ENCODE data around the gene CEP70. TPM values are rescaled to one million over a fixed set of nuclear protein-coding genes. Genes with fewer than 3 reads are reported as not detected.
"Not testable (repeated sequence)": the region's sequence is repeated elsewhere in the genome, so short reads cannot be mapped to it uniquely, and the experiment has no call there.

CEP70 gene
- total RNA-seq, 1 experiment from 2014 or later, result 7.0 TPM

DNA sequence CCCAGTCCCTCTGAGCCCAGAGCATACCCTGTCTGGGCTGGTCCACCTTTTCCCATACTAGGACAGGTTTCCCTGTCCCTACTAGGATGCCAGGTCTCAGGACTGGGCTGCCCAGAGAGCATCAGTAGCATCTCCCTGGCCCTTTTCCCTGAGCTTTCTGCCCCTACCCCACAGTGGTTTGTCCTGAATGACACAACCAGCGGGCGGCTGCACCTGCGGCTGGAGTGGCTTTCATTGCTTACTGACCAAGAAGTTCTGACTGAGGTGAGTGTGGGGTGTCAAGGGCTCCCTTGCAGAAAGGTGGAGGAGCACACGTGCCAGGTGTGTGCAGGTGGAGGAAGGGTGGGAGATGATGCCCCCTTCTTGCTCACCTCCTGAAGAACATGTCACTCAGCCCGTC is 126.1 kb downstream of the CEP70 start:
- no peak for DNase-seq
- no peaks in the 10 kb centered on the region for H3K9me3 ChIP-seq
- no peaks in the 10 kb centered on the region for H3K36me3 ChIP-seq
- H3K27me3 ChIP-seq, result no peaks in the 10 kb centered on the region
- H3K4me3 ChIP-seq, result no peak overlapping the region

DNA sequence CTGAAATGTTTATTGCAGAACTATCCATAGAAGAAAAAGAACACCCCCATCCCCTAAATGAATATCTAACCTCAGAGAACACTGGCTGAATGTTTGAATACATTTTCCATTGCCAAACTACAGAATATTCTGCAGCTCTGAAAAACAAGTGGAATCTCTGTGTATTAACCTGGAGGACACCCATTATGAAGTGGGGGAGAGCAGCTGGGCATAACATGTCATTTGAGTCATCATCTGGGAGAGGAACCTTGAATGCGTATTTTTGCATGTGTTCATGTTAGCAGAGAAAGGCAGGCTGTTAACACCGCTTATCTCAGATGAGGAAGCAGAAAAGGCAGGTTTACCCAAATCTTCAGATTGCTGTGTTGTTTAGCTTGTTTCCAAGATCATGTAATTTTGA is 128.1 kb downstream of the CEP70 start:
- Histone ChIP-seq H3K27me3 (no peaks in the 10 kb centered on the region), H3K4me3 (no peak overlapping the region), H3K9me3 (no peaks in the 10 kb centered on the region), H3K36me3 (no peaks in the 10 kb centered on the region)
- DNase-seq, result no peak

DNA sequence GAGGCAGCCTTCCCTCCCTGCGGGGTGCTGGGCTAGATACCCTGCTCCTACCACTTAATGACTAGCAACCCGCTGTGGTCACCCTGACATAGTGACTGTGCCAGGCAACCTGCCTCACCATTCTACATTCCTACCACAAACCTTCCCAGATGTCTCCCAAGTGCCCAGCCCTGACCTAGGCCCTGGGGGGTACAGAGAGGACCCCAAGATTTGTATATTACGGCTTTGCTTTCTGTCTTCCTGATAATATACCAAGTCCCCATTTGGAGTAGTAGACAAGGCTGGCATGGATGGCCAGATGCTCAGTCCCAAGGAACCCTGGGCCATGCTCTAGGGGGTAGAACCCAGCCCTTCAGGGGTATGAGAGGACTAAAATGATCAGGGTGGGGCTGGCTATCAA is 128.6 kb downstream of the CEP70 start:
- Histone ChIP-seq H3K27me3 (no peaks in the 10 kb centered on the region), H3K4me3 (no peak overlapping the region), H3K36me3 (no peaks in the 10 kb centered on the region), H3K9me3 (no peaks in the 10 kb centered on the region)
- DNase-seq, result no peak

DNA sequence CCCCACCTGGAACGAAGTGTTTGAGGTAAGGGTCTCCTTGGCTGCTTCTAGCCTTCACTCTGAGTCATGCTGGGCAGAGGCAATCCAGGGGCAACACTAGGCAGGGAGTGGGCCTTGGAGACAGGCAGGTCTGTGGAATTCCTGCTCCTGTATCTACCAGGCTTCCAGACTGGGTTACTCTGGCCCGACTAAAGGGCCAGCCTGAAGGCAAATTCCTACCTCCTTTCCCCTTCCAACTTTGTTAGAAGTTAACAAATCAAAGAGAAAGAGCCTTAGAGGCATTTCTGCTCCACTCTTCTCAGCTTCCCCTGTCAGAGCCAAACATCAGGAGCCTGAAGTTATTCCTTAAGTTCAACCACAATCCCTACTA is 129.6 kb downstream of the CEP70 start:
- Histone ChIP-seq H3K27me3 (no peaks in the 10 kb centered on the region), H3K36me3 (no peaks in the 10 kb centered on the region), H3K9me3 (no peaks in the 10 kb centered on the region), H3K4me3 (no peak overlapping the region)
- no peak for DNase-seq

DNA sequence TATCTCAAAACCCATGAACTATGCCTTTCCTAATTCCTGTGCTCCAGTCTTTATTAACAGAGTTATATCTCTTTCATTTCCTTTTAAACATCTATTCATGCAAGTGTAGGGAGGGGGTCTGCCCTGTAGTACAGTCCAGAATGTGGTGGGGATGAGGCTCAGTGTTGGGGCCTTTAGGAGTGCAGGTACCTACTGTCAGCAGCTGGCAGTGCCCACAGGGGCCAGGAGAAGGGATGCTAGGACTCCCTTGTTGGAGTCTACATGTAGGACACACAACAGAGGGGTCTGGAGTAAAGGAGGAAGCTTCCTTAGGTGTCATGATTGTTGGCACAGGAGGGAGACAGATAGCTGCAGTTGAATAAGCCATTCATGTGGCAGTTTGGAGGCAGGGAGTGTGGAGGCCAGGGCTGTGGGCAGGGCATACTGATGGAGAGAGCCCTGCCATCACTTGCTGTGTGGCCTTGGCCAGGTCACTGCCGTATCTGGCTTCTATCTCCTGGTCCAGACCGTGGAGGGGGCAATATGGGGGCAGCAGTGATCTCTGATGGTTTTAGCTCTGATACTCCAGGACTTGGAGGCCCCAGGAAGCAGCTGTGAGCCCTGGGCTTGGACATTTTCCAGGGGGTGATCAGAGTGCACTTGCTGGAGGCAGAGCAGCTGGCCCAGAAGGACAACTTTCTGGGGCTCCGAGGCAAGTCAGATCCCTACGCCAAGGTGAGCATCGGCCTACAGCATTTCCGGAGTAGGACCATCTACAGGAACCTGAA is 130.2 kb downstream of the CEP70 start:
- no peak for DNase-seq
- Histone ChIP-seq H3K36me3 (no peaks in the 10 kb centered on the region), H3K27me3 (no peaks in the 10 kb centered on the region), H3K9me3 (no peaks in the 10 kb centered on the region), H3K4me3 (no peak overlapping the region)

DNA sequence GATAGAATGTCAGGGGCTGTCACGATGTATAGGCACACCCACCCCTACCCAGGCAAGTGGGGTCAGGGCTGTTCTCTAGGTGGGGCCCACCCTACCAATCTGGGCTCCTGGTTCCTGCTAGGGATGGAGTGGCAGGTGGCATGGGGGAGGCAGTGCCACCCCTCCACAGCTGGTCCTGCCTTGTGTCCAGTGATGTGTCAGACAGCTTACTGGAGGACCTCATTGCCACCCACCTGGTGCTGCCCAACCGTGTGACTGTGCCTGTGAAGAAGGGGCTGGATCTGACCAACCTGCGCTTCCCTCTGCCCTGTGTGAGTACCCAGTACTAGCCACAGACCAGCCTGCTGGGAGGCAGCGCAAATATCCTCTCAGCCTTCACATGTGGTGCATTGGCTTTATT is 132.2 kb downstream of the CEP70 start:
- H3K9me3 ChIP-seq, result no peaks in the 10 kb centered on the region
- no peak overlapping the region for H3K4me3 ChIP-seq
- no peak for DNase-seq
- H3K36me3 ChIP-seq, result no peaks in the 10 kb centered on the region
- no peaks in the 10 kb centered on the region for H3K27me3 ChIP-seq

DNA sequence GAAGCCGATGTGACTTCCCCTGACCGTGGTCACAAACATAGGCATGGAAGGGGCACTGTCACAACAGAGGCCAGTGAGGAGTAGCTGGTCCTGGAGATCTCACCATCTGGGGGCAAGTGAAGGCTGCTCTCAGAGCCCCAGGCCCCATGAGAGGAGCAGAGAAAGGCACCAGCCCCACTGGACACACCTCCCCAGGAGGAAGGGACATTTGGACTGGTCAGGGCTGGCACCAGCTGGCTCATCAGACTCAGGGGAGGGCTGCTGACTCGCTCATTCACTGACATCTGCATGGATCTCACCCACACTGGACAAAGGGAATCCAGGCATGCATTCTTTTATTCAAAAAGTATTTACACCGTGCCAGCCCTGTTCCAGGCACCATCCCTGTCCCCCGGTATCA is 132.8 kb downstream of the CEP70 start:
- H3K27me3 ChIP-seq, result no peaks in the 10 kb centered on the region
- no peaks in the 10 kb centered on the region for H3K36me3 ChIP-seq
- no peak overlapping the region for H3K4me3 ChIP-seq
- peak; percentile 69 for DNase-seq
- H3K9me3 ChIP-seq, result no peaks in the 10 kb centered on the region

DNA sequence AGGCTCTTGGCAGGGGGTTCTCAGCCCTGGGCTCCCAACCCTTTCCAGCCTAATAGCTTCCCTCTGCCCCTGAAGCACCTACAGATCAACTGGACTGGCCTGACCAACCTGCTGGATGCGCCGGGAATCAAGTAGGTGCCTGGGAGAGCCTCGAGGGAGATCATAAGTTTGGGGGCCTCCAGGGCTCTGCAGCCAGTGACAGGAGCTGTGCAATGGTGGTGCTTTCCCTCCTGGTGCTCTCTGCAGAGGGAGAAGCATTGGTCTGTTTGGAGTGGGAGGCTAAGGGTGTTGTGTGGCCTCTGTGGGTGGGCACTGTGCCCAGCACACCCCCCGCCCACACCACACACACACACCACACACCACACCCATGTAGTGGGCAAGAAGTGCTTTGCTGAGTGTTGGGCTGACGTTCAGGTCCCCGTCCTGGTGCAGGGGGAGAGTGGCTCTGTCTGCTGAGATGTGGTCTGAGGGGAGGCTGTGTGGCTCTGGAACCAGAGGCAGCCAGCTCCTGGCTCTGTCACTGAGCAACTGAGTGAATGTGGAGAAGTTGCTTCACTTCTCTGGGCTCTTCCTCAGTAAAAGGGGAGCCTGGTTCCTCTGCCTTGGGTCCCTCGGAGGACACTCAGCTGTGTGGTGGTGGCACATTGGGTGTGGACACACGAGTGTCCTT is 133.4 kb downstream of the CEP70 start:
- H3K9me3 ChIP-seq, result no peaks in the 10 kb centered on the region
- H3K36me3 ChIP-seq, result no peaks in the 10 kb centered on the region
- no peaks in the 10 kb centered on the region for H3K27me3 ChIP-seq
- DNase-seq, result no peak
- no peak overlapping the region for H3K4me3 ChIP-seq

DNA sequence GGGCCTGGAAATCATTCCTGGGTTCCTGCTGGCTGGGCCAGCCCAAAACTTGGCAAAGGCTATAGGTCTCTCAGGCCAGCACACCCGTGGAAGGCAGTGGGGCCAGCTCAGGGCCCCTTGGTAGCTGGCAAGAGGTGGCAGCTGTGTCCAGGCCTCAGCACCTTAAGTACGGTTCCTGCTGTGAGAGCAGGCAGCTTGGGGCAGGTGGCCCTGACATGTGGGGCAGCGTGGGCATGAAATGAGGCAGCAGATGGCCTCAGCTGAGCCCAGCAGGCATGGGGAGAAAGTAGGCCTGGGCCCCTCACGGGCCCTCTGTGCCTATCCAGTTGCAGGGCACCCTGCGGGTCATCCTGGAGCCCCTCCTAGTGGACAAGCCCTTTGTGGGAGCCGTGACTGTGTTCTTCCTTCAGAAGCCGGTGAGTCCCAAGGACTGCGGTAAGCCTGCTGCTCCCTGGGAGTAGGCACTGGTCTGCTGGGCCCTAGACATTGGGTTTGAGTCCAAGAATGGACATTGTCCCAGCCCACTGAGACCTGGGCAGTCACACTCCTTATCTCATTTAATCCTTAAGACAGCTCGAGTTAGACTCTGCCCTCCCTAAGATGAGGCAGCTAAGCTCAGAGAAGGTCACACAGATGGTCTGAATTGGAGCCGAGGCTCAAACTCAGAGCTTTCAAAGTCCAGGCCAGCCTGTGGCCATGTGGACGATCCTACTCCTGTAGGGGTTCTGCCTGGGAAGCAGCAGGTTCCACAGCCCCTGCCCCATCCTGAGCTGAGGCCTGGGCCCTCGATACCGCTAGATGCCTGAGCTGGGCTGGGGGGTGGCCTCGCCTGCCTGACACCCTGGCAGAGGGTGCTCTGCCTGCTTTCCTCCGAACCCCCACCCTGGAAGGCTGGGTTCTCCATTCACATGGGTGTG is 134.2 kb downstream of the CEP70 start:
- no peaks in the 10 kb centered on the region for H3K36me3 ChIP-seq
- no peaks in the 10 kb centered on the region for H3K9me3 ChIP-seq
- no peak for DNase-seq
- no peaks in the 10 kb centered on the region for H3K27me3 ChIP-seq
- H3K4me3 ChIP-seq, result no peak overlapping the region

DNA sequence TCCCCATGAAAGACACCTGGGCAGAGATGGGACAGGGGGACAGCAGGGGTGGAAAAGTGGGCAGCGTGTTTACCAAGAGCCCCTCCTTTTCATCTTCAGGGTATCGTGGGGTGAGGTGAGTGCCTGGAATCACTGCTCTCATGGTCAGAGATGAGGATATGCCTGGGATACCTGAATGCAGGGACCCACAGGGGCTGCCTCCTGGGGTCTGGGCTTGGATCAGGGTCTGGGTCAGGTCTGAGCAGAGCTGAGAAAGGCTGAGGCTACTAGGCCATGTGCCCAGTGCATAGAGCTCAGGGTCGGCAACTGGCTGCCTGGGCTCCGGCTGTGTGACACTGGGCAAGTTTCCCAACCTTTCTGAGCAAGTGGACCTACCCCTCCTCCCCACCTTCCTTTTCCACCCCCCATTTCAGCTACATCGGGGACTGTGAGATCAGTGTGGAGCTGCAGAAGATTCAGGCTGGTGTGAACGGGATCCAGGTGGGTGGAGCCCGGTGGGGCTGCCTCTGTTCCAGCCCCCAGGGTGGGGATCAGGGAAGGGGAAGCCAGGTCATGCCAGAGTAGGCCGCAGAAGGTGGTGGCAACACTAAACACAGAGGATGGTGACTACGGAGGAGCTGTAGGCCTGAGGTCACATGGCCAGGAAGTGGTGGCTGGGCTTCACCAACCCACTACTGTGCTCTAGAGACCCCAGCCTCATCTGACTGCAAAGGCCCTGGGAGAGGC is 135.1 kb downstream of the CEP70 start:
- H3K27me3 ChIP-seq, result no peaks in the 10 kb centered on the region
- no peak overlapping the region for H3K4me3 ChIP-seq
- H3K9me3 ChIP-seq, result no peaks in the 10 kb centered on the region
- DNase-seq, result no peak
- no peaks in the 10 kb centered on the region for H3K36me3 ChIP-seq

DNA sequence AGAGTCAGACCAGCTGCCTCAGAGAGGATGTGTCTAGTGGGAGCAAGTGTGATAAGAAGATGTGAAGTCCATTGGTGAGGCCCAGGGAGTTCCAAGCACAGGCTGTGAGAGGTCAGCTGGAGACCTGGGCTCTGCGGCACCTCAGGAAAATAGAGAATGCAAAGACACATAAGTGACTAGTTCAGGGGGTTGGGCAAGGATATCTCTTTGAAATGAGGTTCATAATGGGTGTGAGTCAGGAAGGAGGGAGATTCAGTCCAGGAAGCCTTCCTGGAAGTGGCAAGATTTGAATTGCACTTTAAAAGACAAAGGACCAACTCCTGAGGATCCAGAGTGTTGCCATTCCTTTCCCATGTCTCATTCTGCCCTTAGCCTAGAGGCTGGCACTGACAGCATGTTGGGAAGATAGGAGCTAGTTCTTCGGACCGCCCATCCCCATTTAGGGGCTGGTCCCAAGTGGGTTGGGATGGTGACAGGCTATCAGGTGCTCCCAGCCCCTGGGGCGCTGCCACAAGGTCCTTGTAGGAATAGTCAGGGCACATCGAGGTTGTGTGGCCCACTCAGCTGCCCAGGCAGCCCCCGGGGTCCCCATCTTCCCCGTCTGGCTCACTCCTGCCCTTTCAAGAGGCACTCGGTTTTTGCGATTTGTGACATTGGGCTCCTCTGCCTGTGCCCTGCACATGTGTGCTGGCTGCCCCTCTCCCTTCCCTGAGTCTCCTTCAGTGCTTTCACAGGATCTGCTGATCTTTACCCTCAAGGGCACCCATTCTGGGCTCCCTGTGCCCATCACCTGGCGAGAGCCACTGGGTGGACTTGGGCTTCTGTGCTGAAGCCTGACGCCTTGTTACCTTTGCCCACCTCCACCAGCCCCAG is 136.0 kb downstream of the CEP70 start:
- Histone ChIP-seq H3K36me3 (no peaks in the 10 kb centered on the region), H3K9me3 (no peaks in the 10 kb centered on the region), H3K27me3 (no peaks in the 10 kb centered on the region), H3K4me3 (no peak overlapping the region)
- DNase-seq, result no peak

DNA sequence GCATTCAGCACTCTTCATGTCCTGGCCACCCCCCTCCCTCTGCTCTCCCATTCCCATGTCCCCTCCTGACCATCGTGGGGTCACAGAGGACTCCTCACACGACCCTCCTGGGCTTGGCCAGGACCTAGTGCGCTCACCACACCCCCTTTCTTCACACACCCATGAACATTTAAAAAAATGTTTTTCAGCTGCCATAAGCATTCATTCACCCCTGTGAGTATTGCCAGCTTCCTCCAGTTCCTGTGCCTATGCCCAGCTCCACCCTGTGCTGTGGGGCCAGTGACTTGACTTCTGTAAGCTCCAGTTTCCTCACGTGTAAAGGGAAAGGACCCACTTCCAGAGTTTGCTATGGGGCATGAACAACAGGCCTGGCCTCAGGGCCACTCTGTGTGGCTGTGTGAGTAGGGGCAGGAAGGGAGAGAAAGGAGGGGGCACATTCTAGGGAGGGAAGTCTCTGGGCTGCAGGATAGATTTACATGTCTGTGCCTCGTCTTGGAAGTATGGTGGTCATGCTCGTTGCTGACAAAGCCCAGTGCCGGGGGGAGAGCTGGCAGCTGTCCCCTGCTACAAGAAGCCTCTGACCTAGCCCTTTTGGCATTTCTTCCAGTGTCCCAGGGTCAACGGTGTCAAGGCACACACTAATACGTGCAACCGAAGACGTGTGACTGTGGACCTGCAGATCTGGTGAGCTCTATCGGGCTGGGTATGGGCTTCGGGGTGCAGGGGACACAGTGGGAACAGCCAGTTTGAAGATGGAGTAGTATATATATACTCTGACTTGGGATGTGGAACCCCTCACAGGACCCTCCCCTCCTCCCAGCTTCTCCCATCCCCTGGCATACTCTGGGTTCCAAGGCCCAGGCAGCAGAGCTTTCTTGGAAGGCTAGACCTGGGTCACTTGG is 136.8 kb downstream of the CEP70 start:
- no peaks in the 10 kb centered on the region for H3K36me3 ChIP-seq
- no peak overlapping the region for H3K4me3 ChIP-seq
- H3K27me3 ChIP-seq, result no peaks in the 10 kb centered on the region
- peak; percentile 67 for DNase-seq
- no peaks in the 10 kb centered on the region for H3K9me3 ChIP-seq

DNA sequence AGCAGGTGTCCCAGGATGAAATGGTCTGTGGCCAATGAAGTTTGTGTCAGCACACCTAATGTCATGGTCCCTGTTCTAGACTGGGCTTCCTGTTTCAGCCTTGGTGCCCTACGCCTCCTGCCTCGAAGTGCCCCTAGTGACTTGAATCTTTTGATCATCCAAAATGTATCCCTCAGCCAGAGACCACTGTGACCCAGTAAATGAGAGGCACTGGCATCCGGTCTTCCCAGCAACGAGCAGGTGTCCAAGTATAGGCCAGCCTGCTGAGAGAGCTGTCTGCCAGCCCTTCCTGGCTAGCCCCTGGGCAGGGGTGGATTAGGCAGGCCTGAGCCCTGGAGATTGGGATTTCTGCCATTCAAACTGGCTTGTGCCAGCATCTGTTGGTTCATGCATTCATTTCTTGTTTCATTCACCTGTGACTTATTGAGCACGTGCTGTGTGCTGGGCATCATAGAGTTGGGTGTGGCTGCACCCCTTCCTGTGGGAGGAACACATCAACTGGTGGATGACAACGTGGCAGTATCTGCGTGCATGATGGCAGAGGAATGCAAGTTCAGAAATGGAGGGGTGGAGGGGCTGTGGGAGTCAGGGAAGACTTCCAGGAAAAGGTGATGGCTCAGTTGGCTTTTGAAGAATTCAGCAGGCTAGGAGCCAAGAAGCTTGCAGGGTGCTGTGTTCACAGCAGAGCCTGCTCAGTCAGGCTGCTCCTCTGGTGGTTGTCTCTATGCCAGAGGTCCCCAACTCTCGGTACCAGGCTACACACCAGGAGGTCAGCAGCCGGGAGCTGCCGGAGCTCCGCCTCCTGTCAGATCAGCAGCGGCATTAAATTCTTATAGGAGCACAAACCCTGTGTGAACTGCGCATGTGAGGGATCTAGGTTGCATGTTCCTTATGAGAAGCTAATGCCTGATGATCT is 138.0 kb downstream of the CEP70 start:
- H3K36me3 ChIP-seq, result no peaks in the 10 kb centered on the region
- H3K4me3 ChIP-seq, result no peak overlapping the region
- no peaks in the 10 kb centered on the region for H3K9me3 ChIP-seq
- peak; percentile 81 for DNase-seq
- H3K27me3 ChIP-seq, result no peaks in the 10 kb centered on the region

DNA sequence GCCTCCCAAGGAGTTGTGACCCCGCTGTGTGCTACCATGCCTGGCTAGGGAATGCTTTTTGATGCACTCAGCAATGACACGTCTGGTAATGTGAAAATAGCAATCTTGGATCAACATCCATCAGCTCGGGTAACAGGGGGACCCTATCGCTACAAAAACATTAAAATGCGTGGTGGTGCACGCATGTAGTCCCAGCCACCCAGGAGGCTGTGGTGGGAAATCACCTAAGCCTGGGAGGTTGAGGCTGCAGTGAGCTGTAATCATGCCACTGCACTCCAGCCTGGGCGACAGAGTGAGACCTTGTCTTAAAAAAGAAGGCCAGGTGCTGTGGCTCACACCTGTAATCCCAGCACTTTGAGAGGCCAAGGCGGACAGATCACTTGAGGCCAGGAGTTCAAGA is 140.1 kb downstream of the CEP70 start:
- H3K9me3 ChIP-seq, H3K4me3 ChIP-seq, H3K36me3 ChIP-seq, DNase-seq, H3K27me3 ChIP-seq: not testable (repeated sequence)

Data from MG63 (cell line).